Keratinocyte (primary cell): Measurements from ENCODE around the gene MCM3AP. TPM values are rescaled to one million over a fixed set of nuclear protein-coding genes. Genes with fewer than 3 reads are reported as not detected.

Experiments
- DNase-seq: peaks from one replicate; pipeline ENCODE4 v3.0.0-alpha.2; 2011; ENCODE audit warnings: low read depth, missing footprints, low spot score
- FAIRE-seq: peaks from 2 replicates; lab custom pipeline; 2011; peaks lifted over from hg19 to GRCh38; lab: Jason Lieb, UNC
- H2AFZ ChIP-seq: 2 replicates; pipeline ENCODE4 v1.6.0; 2012; ENCODE audit warnings: low read length, control low read depth, inconsistent platforms; ENCODE audit not compliant: control insufficient read depth
- H3K27ac ChIP-seq: 2 replicates; pipeline ENCODE4 v1.5.1; 2011; ENCODE audit warnings: low read length; ENCODE audit not compliant: control insufficient read depth, insufficient read depth
- H3K27me3 ChIP-seq: 3 replicates; pipeline ENCODE4 v1.6.0; 2011; ENCODE audit warnings: low read length; ENCODE audit not compliant: control insufficient read depth, insufficient read depth; ENCODE audit errors: extremely low read depth
- H3K36me3 ChIP-seq, 2 experiments: 2 replicates in 1 of 2; 3 replicates in 1 of 2; pipeline ENCODE4 v1.5.1; 2011; ENCODE audit warnings: low read length in 2 of 2, mild to moderate bottlenecking in 1 of 2; ENCODE audit not compliant: control insufficient read depth in 2 of 2, insufficient read depth in 2 of 2; ENCODE audit errors: extremely low read depth in 1 of 2
- H3K4me1 ChIP-seq: 3 replicates; pipeline ENCODE4 v1.5.1; 2011; ENCODE audit warnings: low read length; ENCODE audit not compliant: control insufficient read depth, insufficient read depth; ENCODE audit errors: extremely low read depth
- H3K4me2 ChIP-seq: 3 replicates; pipeline ENCODE4 v1.6.0; 2011; ENCODE audit warnings: low read depth, low read length; ENCODE audit not compliant: control insufficient read depth, insufficient read depth; ENCODE audit errors: extremely low read depth
- H3K4me3 ChIP-seq, 3 experiments: fragments of 200-600 bp in 1 of 3; sonication (generic) in 1 of 3; 2 replicates in 2 of 3; 3 replicates in 1 of 3; pipeline ENCODE4 v1.5.1; 2011 to 2016; ENCODE audit warnings: low read length in 3 of 3, mild to moderate bottlenecking in 3 of 3, control low read depth in 2 of 3, inconsistent platforms in 1 of 3, low read depth in 1 of 3, mixed read lengths in 1 of 3, mixed run types in 1 of 3, moderate library complexity in 1 of 3; ENCODE audit not compliant: control insufficient read depth in 2 of 3, insufficient read depth in 2 of 3; ENCODE audit errors: extremely low read depth in 1 of 3
- H3K79me2 ChIP-seq: 2 replicates; pipeline ENCODE4 v1.6.0; 2012; ENCODE audit warnings: low read length; ENCODE audit not compliant: control insufficient read depth, insufficient read depth
- H3K9ac ChIP-seq: 3 replicates; pipeline ENCODE4 v1.6.0; 2011; ENCODE audit warnings: low read length; ENCODE audit not compliant: control insufficient read depth, insufficient read depth; ENCODE audit errors: extremely low read depth
- H3K9me1 ChIP-seq: 3 replicates; pipeline ENCODE4 v1.6.0; 2011; ENCODE audit warnings: low read length; ENCODE audit not compliant: control insufficient read depth, insufficient read depth; ENCODE audit errors: extremely low read depth
- H3K9me3 ChIP-seq: 2 replicates; pipeline ENCODE4 v1.5.1; 2012; ENCODE audit warnings: low read depth, low read length; ENCODE audit not compliant: control insufficient read depth
- H4K20me1 ChIP-seq: 3 replicates; pipeline ENCODE4 v1.6.0; 2011; ENCODE audit warnings: low read length; ENCODE audit not compliant: control insufficient read depth, insufficient read depth; ENCODE audit errors: extremely low read depth
- EZH2 ChIP-seq: IDR thresholded peaks from one replicate; pipeline ENCODE4 v1.6.1; 2012; ENCODE audit warnings: inconsistent platforms, mild to moderate bottlenecking, low read length, moderate library complexity
- dilution Hi-C: fragments of 300-500 bp; cut with MboI; formaldehyde crosslinking; loops from one replicate; pipeline ENCODE4 v1.7.0; 2020; ENCODE audit warnings: low sequenced_read_pairs; ENCODE audit not compliant: extremely low pct_ligation_motif_present
- polyA plus RNA-seq, 5 experiments: library from polyadenylated mRNA; depleted of rRNA in 3 of 5; stranded (reverse) in 3 of 5; stranded (forward) in 1 of 5; unstranded in 1 of 5; fragments of >200 nt; gene quantifications; 1 replicate in 1 of 5; 2 replicates in 3 of 5; 3 replicates in 1 of 5; pipeline versions ENCODE4 v1.2.1 to v1.2.3, GENCODE V29; 2011 to 2012; ENCODE audit warnings: missing spikeins in 2 of 5, low read depth in 1 of 5, low replicate concordance in 1 of 5
- TF ChIP-seq, protein P1 (sequence below), 3 experiments: IDR thresholded peaks in 1 of 3; conservative IDR thresholded peaks in 1 of 3; optimal IDR thresholded peaks in 1 of 3; 2 replicates in 2 of 3; 3 replicates in 1 of 3; pipeline versions ENCODE3 to v1.5.1; 2011; ENCODE audit warnings: low read length in 3 of 3, mild to moderate bottlenecking in 3 of 3, moderate library complexity in 2 of 3, control low read depth in 1 of 3, inconsistent platforms in 1 of 3; ENCODE audit not compliant: insufficient read depth in 2 of 3; ENCODE audit errors: extremely low read depth in 1 of 3

Gene MCM3AP
- polyA plus RNA-seq, 1 donor (not counting 4 experiments of a cell fraction or from before 2014, with no cell fraction given), result 34.3 TPM

DNA sequence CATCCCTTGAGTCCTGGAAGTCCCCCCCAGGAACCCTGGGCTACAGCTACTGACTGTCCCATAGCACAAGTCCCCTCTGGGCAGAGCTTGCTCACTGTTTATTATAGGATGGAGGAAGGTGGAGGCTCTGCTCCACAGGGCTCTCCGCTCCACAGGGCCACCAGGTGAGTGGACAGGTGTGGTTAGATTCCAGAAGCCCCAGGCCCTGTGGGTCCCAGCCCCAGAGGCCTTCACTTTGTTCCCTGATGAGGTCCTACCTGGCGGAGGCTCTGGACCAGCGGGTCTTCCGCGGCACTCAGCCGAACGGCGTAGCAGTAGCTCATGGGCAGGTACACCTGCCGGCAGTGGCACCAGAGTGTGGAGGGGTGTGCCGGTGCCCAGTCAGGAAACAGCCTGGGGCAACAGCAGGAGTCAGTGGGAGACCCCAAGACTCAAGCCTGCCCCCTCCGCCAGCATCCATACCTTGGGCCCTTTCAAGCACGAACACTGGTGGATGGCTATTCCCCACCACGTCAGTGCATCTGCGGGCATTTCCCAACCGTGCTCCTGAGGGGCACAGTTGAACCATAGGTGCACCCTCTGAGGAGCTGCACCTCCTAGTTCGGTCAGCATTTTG lies 69.2 kb downstream of the MCM3AP start:
- Histone ChIP-seq H3K9ac (no peak overlapping the region), H3K4me2 (no peak overlapping the region), H3K36me3 (peaks cover 57 to 60% of the 10 kb centered on the region in 2 experiments), H3K27ac (no peak overlapping the region), H3K9me1 (no peaks in the 10 kb centered on the region), H3K4me1 (no peaks in the 10 kb centered on the region), H3K27me3 (no peaks in the 10 kb centered on the region), H3K4me3 (no peak overlapping the region), H4K20me1 (peaks cover 24% of the 10 kb centered on the region), H2AFZ (no peak overlapping the region), H3K79me2 (peaks cover 60% of the 10 kb centered on the region), H3K9me3 (no peaks in the 10 kb centered on the region)
- dilution Hi-C loops, result no loop called here
- FAIRE-seq, result no peak
- no peak for DNase-seq
- TF ChIP-seq EZH2, result no peak
- TF ChIP-seq, protein P1, sequence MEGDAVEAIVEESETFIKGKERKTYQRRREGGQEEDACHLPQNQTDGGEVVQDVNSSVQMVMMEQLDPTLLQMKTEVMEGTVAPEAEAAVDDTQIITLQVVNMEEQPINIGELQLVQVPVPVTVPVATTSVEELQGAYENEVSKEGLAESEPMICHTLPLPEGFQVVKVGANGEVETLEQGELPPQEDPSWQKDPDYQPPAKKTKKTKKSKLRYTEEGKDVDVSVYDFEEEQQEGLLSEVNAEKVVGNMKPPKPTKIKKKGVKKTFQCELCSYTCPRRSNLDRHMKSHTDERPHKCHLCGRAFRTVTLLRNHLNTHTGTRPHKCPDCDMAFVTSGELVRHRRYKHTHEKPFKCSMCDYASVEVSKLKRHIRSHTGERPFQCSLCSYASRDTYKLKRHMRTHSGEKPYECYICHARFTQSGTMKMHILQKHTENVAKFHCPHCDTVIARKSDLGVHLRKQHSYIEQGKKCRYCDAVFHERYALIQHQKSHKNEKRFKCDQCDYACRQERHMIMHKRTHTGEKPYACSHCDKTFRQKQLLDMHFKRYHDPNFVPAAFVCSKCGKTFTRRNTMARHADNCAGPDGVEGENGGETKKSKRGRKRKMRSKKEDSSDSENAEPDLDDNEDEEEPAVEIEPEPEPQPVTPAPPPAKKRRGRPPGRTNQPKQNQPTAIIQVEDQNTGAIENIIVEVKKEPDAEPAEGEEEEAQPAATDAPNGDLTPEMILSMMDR (optimal IDR thresholded peaks at IDR 0.05 in 1 of 3, IDR thresholded peaks at IDR 0.05 in 1 of 3, conservative IDR thresholded peaks at IDR 0.05 in 1 of 3; ENCODE audit: extremely low read depth in 1 of 3, insufficient read depth in 2 of 3, low read length in 3 of 3), result no peak

DNA sequence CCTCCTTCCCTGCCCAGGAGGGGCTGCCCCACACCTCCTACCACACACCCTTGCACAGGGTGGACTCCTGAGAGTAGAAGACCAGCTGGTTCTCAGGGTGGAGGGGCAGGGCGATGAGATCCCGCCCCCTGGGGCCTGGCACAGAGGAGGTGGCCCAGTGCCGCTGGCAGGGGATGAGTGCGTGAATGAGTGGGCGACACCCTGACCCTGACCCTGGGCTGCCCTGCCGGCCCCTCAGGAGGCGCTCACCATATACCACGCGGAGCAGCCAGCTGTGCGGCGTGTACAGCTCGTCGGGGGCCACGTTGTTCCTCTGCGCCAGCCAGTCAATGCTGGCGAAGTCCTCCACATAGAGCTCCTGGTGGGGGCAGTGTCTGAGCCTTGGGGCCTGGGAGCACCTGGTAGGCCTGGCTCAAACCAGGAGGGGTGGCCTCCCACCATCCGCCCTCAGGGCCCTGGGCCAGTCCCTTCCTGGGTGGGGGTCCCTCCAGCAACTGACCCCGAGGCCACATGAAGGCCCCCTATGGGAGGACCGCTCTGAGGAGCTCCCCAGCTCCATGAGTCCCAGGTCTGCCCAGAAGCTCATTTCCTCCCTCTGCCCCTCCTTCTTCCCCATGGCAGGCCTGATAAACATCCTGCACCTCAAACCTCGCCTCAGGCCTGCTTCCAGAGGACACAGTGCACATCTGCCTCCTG lies 69.8 kb downstream of the MCM3AP start:
- H3K4me3 ChIP-seq, result no peak overlapping the region
- H3K9ac ChIP-seq, result no peak overlapping the region
- no peak for DNase-seq
- dilution Hi-C loops, result no loop called here
- H2AFZ ChIP-seq, result no peak overlapping the region
- TF ChIP-seq, protein P1 (optimal IDR thresholded peaks at IDR 0.05 in 1 of 3, IDR thresholded peaks at IDR 0.05 in 1 of 3, conservative IDR thresholded peaks at IDR 0.05 in 1 of 3; ENCODE audit: extremely low read depth in 1 of 3, insufficient read depth in 2 of 3, low read length in 3 of 3), result no peak
- TF ChIP-seq EZH2, result no peak
- no peak overlapping the region for H3K27ac ChIP-seq
- H3K36me3 ChIP-seq, result peaks cover 59 to 61% of the 10 kb centered on the region in 2 experiments
- H4K20me1 ChIP-seq, result peaks cover 24% of the 10 kb centered on the region
- no peaks in the 10 kb centered on the region for H3K27me3 ChIP-seq
- H3K9me1 ChIP-seq, result no peaks in the 10 kb centered on the region
- no peak for FAIRE-seq
- no peak overlapping the region for H3K4me2 ChIP-seq
- H3K79me2 ChIP-seq, result peaks cover 54% of the 10 kb centered on the region
- H3K4me1 ChIP-seq, result no peaks in the 10 kb centered on the region
- H3K9me3 ChIP-seq, result no peaks in the 10 kb centered on the region
